Parathyroid adenoma (tissue), 2 donors: ENCODE measurements around the gene SRI.
"Not testable (repeated sequence)": the region's sequence is repeated elsewhere in the genome, so short reads cannot be mapped to it uniquely, and the experiment has no call there.

Source experiments
- H2AFZ ChIP-seq: fragments of 300-600 bp; sonication (generic); one replicate; pipeline ENCODE4 v1.7.0; 2017; ENCODE audit warnings: antibody characterized with exemption, mild to moderate bottlenecking
- H3K27ac ChIP-seq: fragments of 300-600 bp; sonication (generic); one replicate; pipeline ENCODE4 v1.7.0; 2017
- H3K27me3 ChIP-seq: fragments of 300-600 bp; sonication (generic); one replicate; pipeline ENCODE4 v1.7.0; 2017; ENCODE audit warnings: low read length; ENCODE audit not compliant: control insufficient read depth, insufficient read depth
- H3K36me3 ChIP-seq: fragments of 300-600 bp; sonication (generic); one replicate; pipeline ENCODE4 v1.7.0; 2017; ENCODE audit warnings: low read length; ENCODE audit not compliant: control insufficient read depth, insufficient read depth
- H3K4me1 ChIP-seq: fragments of 300-600 bp; sonication (generic); one replicate; pipeline ENCODE4 v1.7.0; 2017; ENCODE audit warnings: control low read depth
- H3K4me2 ChIP-seq: fragments of 300-600 bp; sonication (generic); one replicate; pipeline ENCODE4 v1.7.0; 2017; ENCODE audit warnings: low read length
- H3K4me3 ChIP-seq: fragments of 300-600 bp; sonication (generic); one replicate; pipeline ENCODE4 v1.7.0; 2017; ENCODE audit warnings: low read depth, low read length
- H3K79me2 ChIP-seq: fragments of 300-600 bp; sonication (generic); one replicate; pipeline ENCODE4 v1.7.0; 2017; ENCODE audit warnings: control low read depth
- H3K9ac ChIP-seq: fragments of 300-600 bp; sonication (generic); one replicate; pipeline ENCODE4 v1.7.0; 2017; ENCODE audit warnings: mild to moderate bottlenecking
- H3K9me3 ChIP-seq: fragments of 300-600 bp; sonication (generic); one replicate; pipeline ENCODE4 v1.7.0; 2017; ENCODE audit warnings: low read length; ENCODE audit not compliant: control insufficient read depth
- CTCF ChIP-seq: fragments of 300-600 bp; sonication (generic); IDR thresholded peaks from one replicate; pipeline ENCODE4 v1.7.0; 2017; ENCODE audit warnings: antibody characterized with exemption, mild to moderate bottlenecking
- donor health status: primary hyperparathyroidism.

The SRI gene

GRCh38 chr7:88267421-88267820, 47.6 kb upstream of the SRI start:
- Histone ChIP-seq H3K79me2 (no peaks in the 10 kb centered on the region), H3K9me3 (no peaks in the 10 kb centered on the region), H3K27ac (no peak overlapping the region), H3K27me3 (no peaks in the 10 kb centered on the region), H3K4me2 (no peak overlapping the region), H2AFZ (no peak overlapping the region), H3K36me3 (no peaks in the 10 kb centered on the region), H3K9ac (no peak overlapping the region), H3K4me1 (no peaks in the 10 kb centered on the region), H3K4me3 (no peak overlapping the region)
- no peak for TF ChIP-seq CTCF

- not testable (repeated sequence) for H2AFZ ChIP-seq, H3K4me3 ChIP-seq, H3K27ac ChIP-seq, H3K27me3 ChIP-seq, H3K4me1 ChIP-seq, H3K36me3 ChIP-seq, H3K9ac ChIP-seq, H3K9me3 ChIP-seq, H3K4me2 ChIP-seq, H3K79me2 ChIP-seq
Measured at GRCh38 chr7:88264987-88265386, 45.1 kb upstream of the SRI start.

- no peak overlapping the region for H2AFZ ChIP-seq
- TF ChIP-seq CTCF = no peak
- H3K79me2 ChIP-seq = no peaks in the 10 kb centered on the region
- H3K27ac ChIP-seq = no peak overlapping the region
- no peaks in the 10 kb centered on the region for H3K27me3 ChIP-seq
- H3K4me2 ChIP-seq = no peak overlapping the region
- no peaks in the 10 kb centered on the region for H3K36me3 ChIP-seq
- H3K4me3 ChIP-seq = no peak overlapping the region
- no peaks in the 10 kb centered on the region for H3K9me3 ChIP-seq
- no peaks in the 10 kb centered on the region for H3K4me1 ChIP-seq
- no peak overlapping the region for H3K9ac ChIP-seq
Measured at GRCh38 chr7:88262562-88262961, 42.7 kb upstream of the SRI start.

- H3K9ac ChIP-seq = no peak overlapping the region
- no peak overlapping the region for H3K4me2 ChIP-seq
- H3K4me3 ChIP-seq = no peak overlapping the region
- H3K4me1 ChIP-seq = no peaks in the 10 kb centered on the region
- H3K9me3 ChIP-seq = no peaks in the 10 kb centered on the region
- H3K27ac ChIP-seq = no peak overlapping the region
- H3K79me2 ChIP-seq = no peaks in the 10 kb centered on the region
- no peaks in the 10 kb centered on the region for H3K27me3 ChIP-seq
- H2AFZ ChIP-seq = no peak overlapping the region
- H3K36me3 ChIP-seq = no peaks in the 10 kb centered on the region
- TF ChIP-seq CTCF = no peak
Measured at GRCh38 chr7:88260719-88261118, 40.9 kb upstream of the SRI start.

GRCh38 chr7:88259656-88260380, 40.0 kb upstream of the SRI start:
- TF ChIP-seq CTCF = no peak
- no peak overlapping the region for H3K9ac ChIP-seq
- H3K4me3 ChIP-seq = no peak overlapping the region
- no peaks in the 10 kb centered on the region for H3K9me3 ChIP-seq
- H3K79me2 ChIP-seq = no peaks in the 10 kb centered on the region
- H3K27ac ChIP-seq = no peak overlapping the region
- H3K4me1 ChIP-seq = no peaks in the 10 kb centered on the region
- H3K27me3 ChIP-seq = no peaks in the 10 kb centered on the region
- H3K4me2 ChIP-seq = no peak overlapping the region
- H2AFZ ChIP-seq = no peak overlapping the region
- no peaks in the 10 kb centered on the region for H3K36me3 ChIP-seq

- not testable (repeated sequence) for H3K9ac ChIP-seq, H2AFZ ChIP-seq, H3K9me3 ChIP-seq, H3K79me2 ChIP-seq, H3K4me1 ChIP-seq, H3K27ac ChIP-seq, H3K36me3 ChIP-seq, H3K27me3 ChIP-seq, H3K4me3 ChIP-seq, H3K4me2 ChIP-seq
Measured at GRCh38 chr7:88258296-88258695, 38.5 kb upstream of the SRI start.
